HG03469 (cell line): Measurements from ENCODE around the gene MYH3.

Experiments
- ATAC-seq: cut with Tn5 transposase; IDR thresholded peaks from one replicate; pipeline ENCODE4 v1.9.1; 2021; ENCODE audit warnings: mild to moderate bottlenecking, moderate library complexity, moderate number of reproducible peaks; ENCODE audit not compliant: unreplicated experiment

MYH3 gene

DNA sequence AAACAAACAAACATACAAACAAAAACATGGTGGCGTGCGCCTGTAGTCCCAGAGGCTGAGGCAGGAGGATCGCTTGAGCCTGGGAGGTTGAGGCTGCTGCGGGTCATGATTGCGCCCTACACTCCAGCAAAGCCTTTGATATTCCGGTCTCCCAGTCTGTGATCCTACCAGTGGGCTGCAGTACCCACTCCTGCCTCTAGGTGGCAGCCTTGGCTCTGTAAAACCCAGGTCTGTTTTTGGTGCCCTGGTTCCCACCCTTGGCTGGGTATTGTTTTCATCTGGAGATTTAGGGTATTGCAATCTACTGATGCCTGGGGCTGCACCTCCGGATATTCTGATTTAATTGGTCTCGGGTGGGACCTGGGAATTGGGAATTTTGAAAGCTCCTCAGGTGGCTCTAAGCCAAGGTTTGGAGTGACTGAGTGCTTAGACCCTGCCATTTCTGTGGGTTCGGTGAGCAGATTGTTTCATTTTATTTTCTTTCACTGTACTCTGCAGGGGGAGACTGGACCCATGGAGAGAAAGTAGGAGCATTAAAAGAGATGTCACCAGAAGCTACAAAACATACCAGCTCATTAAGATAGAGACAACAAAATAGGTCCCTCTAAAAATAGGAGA is 40.5 kb downstream of the MYH3 start:
- ATAC-seq = no peak

GRCh38 chr17:10614536-10615155 is 42.5 kb downstream of the MYH3 start:
- ATAC-seq = no peak

- no peak for ATAC-seq
These were observed 43.2 kb downstream of the MYH3 start for GRCh38 chr17:10613775-10614513.

DNA sequence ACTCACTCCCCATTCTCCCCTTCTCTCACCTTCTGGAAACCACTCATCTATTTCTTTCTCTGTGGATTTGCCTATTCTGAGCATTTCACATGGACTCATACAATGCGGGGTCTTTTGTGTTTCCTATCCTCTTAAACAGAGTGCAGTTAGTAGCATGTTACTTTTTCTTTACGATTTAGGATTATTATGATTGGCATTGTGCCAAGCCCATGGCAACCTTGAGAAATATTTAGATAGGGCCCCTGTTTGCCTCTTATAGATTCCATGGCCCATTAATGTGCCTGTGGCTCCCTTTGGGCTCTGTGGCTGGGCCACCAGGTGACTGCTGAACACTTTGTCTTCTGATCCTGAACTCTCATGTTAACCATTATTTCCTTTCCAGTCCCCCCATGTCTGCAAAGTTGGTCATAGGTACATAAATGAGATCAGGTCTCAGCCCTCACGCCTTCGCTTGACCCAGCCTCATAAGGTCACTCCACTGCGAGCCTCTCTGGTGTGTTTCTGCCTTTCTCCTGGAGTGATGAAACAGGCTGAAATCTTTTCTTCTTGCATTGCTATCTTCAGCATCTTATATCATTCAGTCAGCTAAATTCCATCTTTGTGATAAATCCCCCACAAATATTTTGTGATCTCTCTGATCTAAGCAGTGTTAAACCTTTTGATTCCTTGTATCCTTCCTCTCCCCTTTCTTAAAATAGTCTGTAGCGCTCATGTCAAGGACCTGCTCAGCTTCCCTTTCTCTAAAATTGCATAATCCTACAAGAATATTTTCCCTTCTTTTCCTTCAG is 44.0 kb downstream of the MYH3 start:
- no peak for ATAC-seq

GRCh38 chr17:10610884-10611283 is 46.2 kb downstream of the MYH3 start:
- no peak for ATAC-seq

DNA sequence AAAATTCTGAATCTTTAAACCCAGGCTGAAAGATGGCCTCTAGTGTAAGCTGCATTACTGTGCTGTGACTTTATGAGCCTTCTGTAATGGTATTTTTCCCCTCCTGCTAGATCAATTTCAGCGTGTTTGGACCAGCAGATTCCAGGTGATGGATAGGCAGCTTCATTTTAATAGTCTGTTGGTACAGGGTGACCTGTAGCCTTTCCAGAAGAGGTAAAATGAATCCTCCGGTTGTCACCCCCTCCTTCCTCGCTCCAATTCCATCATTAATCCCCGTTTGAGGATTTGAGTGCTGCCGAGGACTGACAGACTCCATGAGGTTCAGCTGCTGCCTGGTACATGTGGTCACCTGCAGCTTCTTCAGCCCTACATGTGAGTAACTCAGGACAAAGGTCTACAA is 48.9 kb downstream of the MYH3 start:
- no peak for ATAC-seq

DNA sequence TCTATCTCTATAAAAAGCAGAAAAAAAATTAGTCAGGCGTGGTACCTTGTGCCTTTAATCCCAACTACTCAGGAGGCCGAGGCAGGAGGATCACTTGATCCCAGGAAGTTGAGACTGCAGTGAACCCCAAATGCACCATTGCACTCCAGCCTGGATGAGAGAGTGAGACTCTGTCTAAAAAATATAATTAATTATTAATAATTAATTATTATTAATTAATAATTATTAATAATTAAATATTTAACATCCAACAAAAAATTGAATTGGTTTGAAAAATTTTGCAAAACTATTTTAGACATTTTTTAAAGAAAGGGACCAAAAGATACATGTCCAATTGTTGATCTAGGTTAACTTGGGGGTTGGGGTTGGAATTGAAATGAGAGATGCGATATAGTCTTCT is 51.0 kb downstream of the MYH3 start:
- ATAC-seq = no peak

GRCh38 chr17:10605221-10605783 is 51.8 kb downstream of the MYH3 start:
- ATAC-seq = no peak

DNA sequence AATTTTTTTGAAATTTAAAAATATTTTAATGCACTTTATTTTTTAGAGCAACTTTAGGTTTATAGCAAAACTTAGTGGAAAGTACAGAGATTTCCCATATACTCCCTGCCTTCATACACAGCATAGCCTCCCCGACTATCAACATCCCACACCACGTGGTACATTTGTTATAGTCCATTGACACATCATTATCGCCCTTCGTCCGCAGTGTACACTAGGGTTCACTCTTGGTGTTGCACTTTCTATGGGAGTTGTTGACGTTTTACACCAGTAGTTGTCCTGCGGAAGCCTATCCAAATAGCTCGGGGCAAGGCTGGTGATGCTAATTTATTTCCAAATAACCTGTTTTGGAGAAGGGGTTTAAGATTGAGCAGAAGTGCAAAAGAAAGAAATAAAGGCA is 52.6 kb downstream of the MYH3 start:
- no peak for ATAC-seq

- no peak for ATAC-seq
These were observed 53.2 kb downstream of the MYH3 start for GRCh38 chr17:10603931-10604330.

DNA sequence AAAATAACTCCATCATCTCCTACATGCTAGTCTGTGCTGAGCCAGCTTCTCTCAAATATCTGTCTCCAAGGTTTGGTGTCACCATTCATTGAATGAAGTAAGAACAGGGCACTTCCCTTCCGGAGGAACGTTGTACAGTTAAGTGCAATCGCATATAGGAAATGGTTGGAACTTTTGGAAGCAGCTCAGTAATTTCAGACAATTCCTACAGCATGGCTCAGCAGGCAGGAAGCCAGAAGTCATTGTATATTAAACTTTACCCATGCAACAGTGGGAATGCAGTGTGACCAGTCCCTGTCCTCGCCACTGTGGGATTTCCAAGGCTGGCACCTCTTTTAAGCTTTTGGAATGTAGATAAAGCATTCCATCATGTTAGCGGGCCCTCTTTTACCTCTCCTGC is 56.5 kb downstream of the MYH3 start:
- ATAC-seq = no peak

GRCh38 chr17:10598621-10599020 is 58.5 kb downstream of the MYH3 start:
- ATAC-seq = no peak

DNA sequence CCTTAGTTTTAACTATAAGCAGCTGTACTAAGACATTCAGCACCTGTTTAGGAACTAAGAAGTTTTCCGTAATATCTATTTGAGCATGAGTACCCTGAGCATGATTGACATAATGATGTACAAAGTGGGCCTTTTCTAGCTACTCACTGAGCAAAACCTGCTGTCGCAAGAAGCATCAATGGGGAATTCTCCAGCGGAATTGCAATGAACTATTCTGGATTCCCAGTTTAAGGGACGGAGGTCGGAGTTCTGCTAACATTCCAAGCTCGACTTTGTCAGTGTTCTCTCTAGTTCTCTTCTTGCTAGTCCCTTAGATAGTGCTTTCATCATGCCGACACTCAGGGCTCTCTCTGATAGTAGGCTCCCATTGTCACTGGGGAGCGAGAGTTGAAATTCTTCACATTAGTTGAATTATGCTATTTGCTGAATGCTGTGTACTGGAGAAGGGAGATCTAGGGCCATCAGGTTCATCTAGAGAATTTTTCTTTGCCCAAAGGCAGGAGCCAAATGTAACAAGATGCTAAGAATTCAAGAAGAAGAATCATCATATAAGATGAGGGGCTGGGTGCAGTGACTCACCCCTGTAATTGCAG is 67.5 kb downstream of the MYH3 start:
- no peak for ATAC-seq

GRCh38 chr17:10585529-10585928 is 71.6 kb downstream of the MYH3 start:
- ATAC-seq = no peak

GRCh38 chr17:10583834-10584233 is 73.3 kb downstream of the MYH3 start:
- no peak for ATAC-seq

- ATAC-seq = no peak
These were observed 77.8 kb downstream of the MYH3 start for GRCh38 chr17:10579270-10579669.
